ENCODE measurements around the gene LEO1.

LEO1 gene

GRCh38 chr15:51982013-51982769, 10.6 kb upstream of the LEO1 start:
- Histone ChIP-seq H3K4me1 (ENCODE audit: control insufficient read depth, insufficient read depth, low read length) (peaks cover 7% of the 10 kb centered on the region), H3K4me3 (ENCODE audit: low read length) (peak overlapping the region; percentile 32), H3K27me3 (ENCODE audit: control insufficient read depth, insufficient read depth, low read length) (no peaks in the 10 kb centered on the region), H3K9ac (ENCODE audit: low read length) (no peak overlapping the region), H3K36me3 (ENCODE audit: control insufficient read depth, insufficient read depth, low read length) (no peaks in the 10 kb centered on the region), H3K27ac (ENCODE audit: low read depth, low read length) (peak overlapping the region; percentile 55)

- Histone ChIP-seq H3K27me3 (ENCODE audit: control insufficient read depth, insufficient read depth, low read length) (no peaks in the 10 kb centered on the region), H3K27ac (ENCODE audit: low read depth, low read length) (no peak overlapping the region), H3K36me3 (ENCODE audit: control insufficient read depth, insufficient read depth, low read length) (no peaks in the 10 kb centered on the region), H3K4me1 (ENCODE audit: control insufficient read depth, insufficient read depth, low read length) (peaks cover 3% of the 10 kb centered on the region), H3K9ac (ENCODE audit: low read length) (no peak overlapping the region), H3K4me3 (ENCODE audit: low read length) (no peak overlapping the region)
Measured at GRCh38 chr15:51973775-51974174, 2.2 kb upstream of the LEO1 start.

- Histone ChIP-seq H3K4me3 (ENCODE audit: low read length) (no peak overlapping the region), H3K4me1 (ENCODE audit: control insufficient read depth, insufficient read depth, low read length) (peaks cover 3% of the 10 kb centered on the region), H3K36me3 (ENCODE audit: control insufficient read depth, insufficient read depth, low read length) (no peaks in the 10 kb centered on the region), H3K27ac (ENCODE audit: low read depth, low read length) (no peak overlapping the region), H3K9ac (ENCODE audit: low read length) (no peak overlapping the region), H3K27me3 (ENCODE audit: control insufficient read depth, insufficient read depth, low read length) (no peaks in the 10 kb centered on the region)
Measured at GRCh38 chr15:51973220-51973619, 1.6 kb upstream of the LEO1 start.

GRCh38 chr15:51971032-51971374, 575 bp downstream of the LEO1 start:
- peaks cover under 1% of the 10 kb centered on the region for H3K36me3 ChIP-seq (ENCODE audit: control insufficient read depth, insufficient read depth, low read length)
- no peaks in the 10 kb centered on the region for H3K27me3 ChIP-seq (ENCODE audit: control insufficient read depth, insufficient read depth, low read length)
- H3K27ac ChIP-seq (ENCODE audit: low read depth, low read length) = peak overlapping the region; percentile 89
- H3K9ac ChIP-seq (ENCODE audit: low read length) = peak overlapping the region; percentile 84
- H3K4me1 ChIP-seq (ENCODE audit: control insufficient read depth, insufficient read depth, low read length) = peaks cover 3% of the 10 kb centered on the region
- peak overlapping the region; percentile 93 for H3K4me3 ChIP-seq (ENCODE audit: low read length)

- Histone ChIP-seq H3K27me3 (ENCODE audit: control insufficient read depth, insufficient read depth, low read length) (no peaks in the 10 kb centered on the region), H3K36me3 (ENCODE audit: control insufficient read depth, insufficient read depth, low read length) (peaks cover 4% of the 10 kb centered on the region), H3K27ac (ENCODE audit: low read depth, low read length) (no peak overlapping the region), H3K4me1 (ENCODE audit: control insufficient read depth, insufficient read depth, low read length) (peaks cover 3% of the 10 kb centered on the region), H3K9ac (ENCODE audit: low read length) (no peak overlapping the region), H3K4me3 (ENCODE audit: low read length) (peak overlapping the region; percentile 93)
Measured at GRCh38 chr15:51970132-51970817, 1.3 kb downstream of the LEO1 start.

- Histone ChIP-seq H3K27me3 (ENCODE audit: control insufficient read depth, insufficient read depth, low read length) (no peaks in the 10 kb centered on the region), H3K4me1 (ENCODE audit: control insufficient read depth, insufficient read depth, low read length) (peaks cover 3% of the 10 kb centered on the region), H3K4me3 (ENCODE audit: low read length) (no peak overlapping the region), H3K9ac (ENCODE audit: low read length) (no peak overlapping the region), H3K27ac (ENCODE audit: low read depth, low read length) (no peak overlapping the region), H3K36me3 (ENCODE audit: control insufficient read depth, insufficient read depth, low read length) (peaks cover 4% of the 10 kb centered on the region)
Measured at GRCh38 chr15:51969728-51970127, 1.9 kb downstream of the LEO1 start.

- Histone ChIP-seq H3K4me1 (ENCODE audit: control insufficient read depth, insufficient read depth, low read length) (peaks cover 3% of the 10 kb centered on the region), H3K9ac (ENCODE audit: low read length) (no peak overlapping the region), H3K27me3 (ENCODE audit: control insufficient read depth, insufficient read depth, low read length) (no peaks in the 10 kb centered on the region), H3K4me3 (ENCODE audit: low read length) (no peak overlapping the region), H3K27ac (ENCODE audit: low read depth, low read length) (no peak overlapping the region), H3K36me3 (ENCODE audit: control insufficient read depth, insufficient read depth, low read length) (peaks cover 4% of the 10 kb centered on the region)
Measured at GRCh38 chr15:51967583-51967982, 4.0 kb downstream of the LEO1 start.

- Histone ChIP-seq H3K4me3 (ENCODE audit: low read length) (no peak overlapping the region), H3K9ac (ENCODE audit: low read length) (no peak overlapping the region), H3K27ac (ENCODE audit: low read depth, low read length) (no peak overlapping the region), H3K27me3 (ENCODE audit: control insufficient read depth, insufficient read depth, low read length) (no peaks in the 10 kb centered on the region), H3K36me3 (ENCODE audit: control insufficient read depth, insufficient read depth, low read length) (peaks cover 4% of the 10 kb centered on the region), H3K4me1 (ENCODE audit: control insufficient read depth, insufficient read depth, low read length) (peaks cover 3% of the 10 kb centered on the region)
Measured at GRCh38 chr15:51966192-51966591, 5.4 kb downstream of the LEO1 start.

GRCh38 chr15:51965691-51966090, 5.9 kb downstream of the LEO1 start:
- no peak overlapping the region for H3K27ac ChIP-seq (ENCODE audit: low read depth, low read length)
- peaks cover 6% of the 10 kb centered on the region for H3K36me3 ChIP-seq (ENCODE audit: control insufficient read depth, insufficient read depth, low read length)
- no peaks in the 10 kb centered on the region for H3K27me3 ChIP-seq (ENCODE audit: control insufficient read depth, insufficient read depth, low read length)
- peaks cover under 1% of the 10 kb centered on the region for H3K4me1 ChIP-seq (ENCODE audit: control insufficient read depth, insufficient read depth, low read length)
- no peak overlapping the region for H3K9ac ChIP-seq (ENCODE audit: low read length)
- no peak overlapping the region for H3K4me3 ChIP-seq (ENCODE audit: low read length)

GRCh38 chr15:51955504-51955903, 16.1 kb downstream of the LEO1 start:
- Histone ChIP-seq H3K27me3 (ENCODE audit: control insufficient read depth, insufficient read depth, low read length) (no peaks in the 10 kb centered on the region), H3K27ac (ENCODE audit: low read depth, low read length) (no peak overlapping the region), H3K9ac (ENCODE audit: low read length) (no peak overlapping the region), H3K4me1 (ENCODE audit: control insufficient read depth, insufficient read depth, low read length) (no peaks in the 10 kb centered on the region), H3K36me3 (ENCODE audit: control insufficient read depth, insufficient read depth, low read length) (peaks cover 31% of the 10 kb centered on the region), H3K4me3 (ENCODE audit: low read length) (no peak overlapping the region)

- H3K4me1 ChIP-seq (ENCODE audit: control insufficient read depth, insufficient read depth, low read length) = no peaks in the 10 kb centered on the region
- peaks cover 49% of the 10 kb centered on the region for H3K36me3 ChIP-seq (ENCODE audit: control insufficient read depth, insufficient read depth, low read length)
- no peak overlapping the region for H3K4me3 ChIP-seq (ENCODE audit: low read length)
- no peak overlapping the region for H3K27ac ChIP-seq (ENCODE audit: low read depth, low read length)
- no peaks in the 10 kb centered on the region for H3K27me3 ChIP-seq (ENCODE audit: control insufficient read depth, insufficient read depth, low read length)
- H3K9ac ChIP-seq (ENCODE audit: low read length) = no peak overlapping the region
Measured at GRCh38 chr15:51952805-51953204, 18.8 kb downstream of the LEO1 start.

- Histone ChIP-seq H3K9ac (ENCODE audit: low read length) (no peak overlapping the region), H3K27me3 (ENCODE audit: control insufficient read depth, insufficient read depth, low read length) (no peaks in the 10 kb centered on the region), H3K27ac (ENCODE audit: low read depth, low read length) (no peak overlapping the region), H3K4me3 (ENCODE audit: low read length) (no peak overlapping the region), H3K36me3 (ENCODE audit: control insufficient read depth, insufficient read depth, low read length) (peaks cover 40% of the 10 kb centered on the region), H3K4me1 (ENCODE audit: control insufficient read depth, insufficient read depth, low read length) (no peaks in the 10 kb centered on the region)
Measured at GRCh38 chr15:51947124-51947523, 24.5 kb downstream of the LEO1 start.

GRCh38 chr15:51939216-51939615, 32.4 kb downstream of the LEO1 start:
- Histone ChIP-seq H3K36me3 (ENCODE audit: control insufficient read depth, insufficient read depth, low read length) (peaks cover 7% of the 10 kb centered on the region), H3K27ac (ENCODE audit: low read depth, low read length) (no peak overlapping the region), H3K4me1 (ENCODE audit: control insufficient read depth, insufficient read depth, low read length) (no peaks in the 10 kb centered on the region), H3K27me3 (ENCODE audit: control insufficient read depth, insufficient read depth, low read length) (no peaks in the 10 kb centered on the region), H3K4me3 (ENCODE audit: low read length) (no peak overlapping the region), H3K9ac (ENCODE audit: low read length) (no peak overlapping the region)
